ENCODE results near the gene IGDCC3.
A peak's percentile ranks its signal among the peaks of the same experiment; 100 is the strongest.

IGDCC3 gene

DNA sequence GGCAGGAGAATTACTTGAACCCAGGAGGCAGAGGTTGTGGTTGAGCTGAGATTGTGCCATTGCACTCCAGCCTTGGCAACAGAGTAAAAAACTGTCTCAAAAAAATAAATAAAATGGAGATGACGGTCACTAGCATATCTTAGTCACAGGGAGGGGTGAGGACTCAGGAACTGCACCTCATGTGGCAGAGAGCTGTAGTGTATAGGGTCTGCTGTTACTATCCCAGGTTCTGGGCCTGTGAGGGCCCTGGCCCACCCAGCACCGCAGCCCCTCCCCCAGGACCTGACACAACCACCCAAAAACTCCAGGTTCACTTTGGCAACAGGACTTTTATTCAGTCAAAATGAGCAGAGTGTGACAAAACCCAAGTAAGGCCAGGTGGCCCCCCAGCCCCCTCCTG is 51.0 kb downstream of the IGDCC3 start:
- DNase-seq (ENCODE audit: low spot score), result no peak

DNA sequence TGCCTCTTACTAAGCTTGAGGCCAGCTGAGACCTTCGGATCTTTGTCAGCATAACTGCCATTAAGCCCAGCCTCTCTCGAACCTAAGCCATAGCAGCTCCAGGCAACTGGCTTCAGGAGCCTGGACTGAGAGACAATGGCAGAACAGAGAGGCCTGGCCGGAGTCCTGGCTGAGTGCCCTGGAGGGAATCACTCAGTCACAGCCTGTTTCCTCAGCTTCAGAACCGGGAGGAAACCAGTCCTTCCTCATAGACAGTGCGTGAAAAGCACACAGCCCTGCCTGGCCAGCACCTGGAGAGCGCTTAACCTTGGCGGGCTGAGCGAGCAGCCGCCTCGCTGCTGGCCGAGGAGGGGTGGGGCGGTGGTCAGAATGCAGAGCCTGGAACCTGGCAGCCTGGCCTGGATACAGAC is 51.7 kb downstream of the IGDCC3 start:
- no peak for DNase-seq (ENCODE audit: low spot score)

DNA sequence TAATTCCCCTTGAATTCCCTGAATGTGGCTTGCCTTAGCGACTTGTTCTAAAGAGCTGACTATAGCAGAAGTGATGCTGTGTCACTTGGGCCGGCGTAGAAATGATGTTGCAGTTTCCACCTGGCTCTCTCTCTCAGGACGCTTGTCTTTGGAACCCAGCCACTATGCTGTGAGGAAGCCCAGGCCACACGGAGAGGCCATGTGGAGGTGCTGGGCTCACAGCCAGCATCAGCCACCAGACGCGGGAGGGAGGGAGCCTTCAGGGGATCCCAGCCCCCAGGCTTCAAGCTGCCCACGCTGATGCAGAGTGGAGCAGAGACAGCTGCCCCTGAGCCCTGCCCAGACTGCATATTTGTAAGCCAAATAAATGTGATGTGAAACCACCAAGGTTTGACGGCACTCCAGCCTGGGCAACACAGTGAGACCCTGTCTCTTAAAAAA is 54.7 kb downstream of the IGDCC3 start:
- DNase-seq (ENCODE audit: low spot score), result no peak

DNA sequence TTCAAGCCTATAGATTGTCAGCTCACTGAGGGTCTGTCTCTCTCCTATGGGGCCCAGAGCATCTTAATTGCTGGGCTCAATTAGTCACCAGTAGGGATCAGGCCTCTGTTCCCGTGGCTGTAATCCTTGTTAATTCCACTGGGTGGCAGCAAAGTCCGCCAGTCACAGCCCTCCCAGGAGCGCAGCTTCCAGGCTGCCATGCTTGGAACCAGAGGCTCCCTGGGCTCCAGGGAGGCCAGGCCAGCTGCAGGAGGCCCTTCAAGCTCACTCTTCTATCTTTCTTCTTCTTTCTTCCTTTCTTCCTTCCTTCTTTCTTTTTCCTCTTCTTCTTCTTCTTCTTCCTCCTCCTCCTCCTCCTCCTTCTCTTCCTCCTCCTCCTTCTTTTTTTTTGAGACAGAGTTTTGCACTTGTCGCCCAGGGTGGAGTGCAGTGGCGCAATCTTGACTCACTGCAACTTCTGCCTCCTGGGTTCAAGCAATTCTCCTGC is 58.9 kb downstream of the IGDCC3 start:
- peak; percentile 83 for DNase-seq (ENCODE audit: low spot score)

DNA sequence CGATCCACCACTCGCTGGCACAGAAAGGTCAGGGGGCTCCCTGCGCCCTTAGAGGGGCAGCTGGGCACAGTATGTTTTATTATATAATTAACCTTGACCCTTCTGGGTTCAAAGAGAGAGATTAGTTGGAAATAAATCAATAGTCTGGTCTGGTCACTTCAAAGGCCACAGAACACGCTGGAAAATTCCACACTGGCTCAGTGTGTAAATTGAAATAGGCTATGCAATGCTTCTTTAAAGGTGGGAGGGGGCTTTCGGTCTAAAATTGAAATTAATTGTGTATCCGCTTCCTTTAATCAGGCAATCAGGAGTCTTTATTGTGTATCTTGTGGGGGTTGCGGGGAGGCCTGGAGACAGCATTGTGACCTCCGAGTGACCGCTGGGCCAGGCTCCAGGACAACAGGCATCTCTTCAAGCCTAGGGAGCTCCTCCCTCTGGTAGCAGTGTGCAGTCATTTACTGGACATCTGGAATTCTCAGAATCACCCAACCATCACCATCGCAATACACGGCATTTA is 65.3 kb downstream of the IGDCC3 start:
- DNase-seq (ENCODE audit: low spot score), result no peak

DNA sequence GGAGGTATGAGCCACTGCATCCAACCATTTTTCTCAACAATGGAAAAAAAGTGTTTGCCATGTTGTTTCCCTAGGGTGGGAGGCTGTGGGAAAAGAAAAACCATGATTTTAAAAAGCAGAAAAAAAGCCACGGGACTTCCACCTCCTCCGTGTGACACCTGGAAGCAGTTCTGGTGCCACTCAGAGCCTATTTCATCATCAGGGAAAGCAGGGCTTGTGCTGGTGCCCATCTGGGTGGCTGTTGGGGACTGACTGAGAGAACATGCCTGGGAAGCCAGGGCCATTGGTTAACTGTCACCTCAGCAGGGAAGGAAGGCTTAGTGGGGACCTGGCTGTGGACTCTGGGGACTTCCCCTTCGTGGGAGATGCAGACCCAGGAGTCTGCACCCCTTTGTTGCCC is 66.0 kb downstream of the IGDCC3 start:
- no peak for DNase-seq (ENCODE audit: low spot score)

DNA sequence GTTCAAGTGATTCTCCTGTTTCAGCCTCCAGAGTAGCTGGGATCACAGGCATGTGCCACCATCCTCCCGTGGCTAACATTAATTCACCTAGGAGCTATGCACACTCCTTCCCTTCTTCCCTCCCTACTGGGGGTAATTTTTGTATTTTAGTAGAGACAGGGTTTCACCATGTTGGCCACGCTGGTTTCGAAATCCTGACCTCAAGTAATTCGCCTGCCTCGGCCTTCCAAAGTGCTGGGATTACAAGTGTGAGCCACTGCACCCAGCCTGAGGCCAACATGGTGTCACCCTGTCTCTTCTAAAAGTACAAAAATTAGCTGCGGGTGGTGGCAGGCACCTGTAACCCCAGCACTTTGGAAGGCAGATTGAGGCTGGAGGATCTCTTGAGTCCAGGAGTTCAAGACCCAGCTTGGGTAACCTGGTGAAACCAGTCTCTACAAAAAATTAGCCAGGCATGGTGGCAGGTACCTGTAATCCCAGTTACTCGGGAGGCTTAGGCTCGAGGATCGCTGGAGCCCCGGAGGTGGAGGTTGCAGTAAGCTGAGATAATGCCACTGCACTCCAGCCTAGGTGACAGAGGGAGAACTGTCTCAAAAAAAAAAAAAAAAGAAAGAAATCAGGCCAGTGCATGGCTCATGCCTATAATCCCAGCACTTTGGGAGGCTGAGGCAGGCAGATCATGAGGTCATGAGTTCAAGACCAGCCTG is 67.2 kb downstream of the IGDCC3 start:
- DNase-seq (ENCODE audit: low spot score), result no peak

DNA sequence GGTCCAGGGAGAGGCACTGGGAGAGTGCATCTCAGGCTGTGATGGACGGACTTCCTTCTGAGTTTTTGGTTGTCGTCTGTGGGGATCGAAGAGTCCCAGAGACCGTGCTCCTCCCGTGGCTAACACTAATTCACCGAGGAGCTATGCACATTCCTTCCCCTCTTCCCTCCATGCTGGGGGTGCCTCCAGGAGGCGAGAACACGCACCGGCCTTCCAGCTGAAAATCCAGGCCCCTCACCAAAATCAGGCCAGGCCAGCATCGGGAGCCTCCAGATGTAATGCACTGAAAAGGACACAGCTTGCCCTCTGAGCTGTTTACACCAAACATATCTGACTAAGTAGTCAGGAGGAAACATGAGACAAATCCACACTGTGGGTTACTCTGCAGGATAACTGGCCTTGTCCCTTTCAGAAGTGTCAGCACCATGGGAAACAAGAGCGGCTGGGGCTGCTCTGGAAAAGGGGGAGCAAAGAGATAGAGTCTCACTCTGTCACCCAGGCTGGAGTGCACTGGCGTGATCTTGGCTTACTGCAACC is 67.9 kb downstream of the IGDCC3 start:
- DNase-seq (ENCODE audit: low spot score), result no peak

DNA sequence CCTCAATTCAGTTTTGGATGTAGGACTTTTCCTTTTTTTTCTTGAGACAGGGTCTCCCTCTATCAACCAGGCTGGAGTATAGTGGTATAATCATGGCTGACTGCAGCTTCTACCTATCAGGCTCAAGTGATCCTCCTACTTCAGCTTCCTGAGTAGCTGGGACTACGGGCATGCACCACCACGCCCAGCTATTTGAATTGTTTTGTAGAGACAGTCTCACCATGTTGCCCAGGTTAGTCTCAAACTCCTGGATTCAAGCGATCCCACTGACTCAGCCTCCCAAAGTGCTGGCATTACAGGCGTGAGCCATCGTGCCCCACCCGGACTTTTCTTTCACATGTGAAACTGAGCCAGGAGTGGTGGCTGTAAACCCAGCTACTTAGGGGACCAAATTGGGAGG is 69.8 kb downstream of the IGDCC3 start:
- DNase-seq (ENCODE audit: low spot score), result no peak

DNA sequence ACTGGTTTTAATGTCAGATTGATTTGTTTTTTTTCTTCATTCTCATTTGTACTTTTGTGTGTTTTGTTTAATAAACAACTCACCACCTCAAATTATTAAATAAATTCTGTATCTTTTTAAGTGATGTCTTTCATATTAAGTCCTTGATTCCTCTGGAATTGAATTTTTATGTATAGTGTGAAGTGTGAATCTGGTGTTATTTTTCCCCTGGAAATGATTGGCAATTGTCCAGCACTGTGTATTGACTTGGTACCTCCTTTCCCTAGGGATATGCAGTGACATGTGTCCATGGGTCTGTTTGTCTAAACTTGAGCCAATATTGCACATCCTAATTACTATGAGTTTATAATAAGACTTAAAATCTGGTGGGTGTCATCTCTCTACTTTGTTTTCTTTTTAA is 71.3 kb downstream of the IGDCC3 start:
- DNase-seq (ENCODE audit: low spot score), result no peak

DNA sequence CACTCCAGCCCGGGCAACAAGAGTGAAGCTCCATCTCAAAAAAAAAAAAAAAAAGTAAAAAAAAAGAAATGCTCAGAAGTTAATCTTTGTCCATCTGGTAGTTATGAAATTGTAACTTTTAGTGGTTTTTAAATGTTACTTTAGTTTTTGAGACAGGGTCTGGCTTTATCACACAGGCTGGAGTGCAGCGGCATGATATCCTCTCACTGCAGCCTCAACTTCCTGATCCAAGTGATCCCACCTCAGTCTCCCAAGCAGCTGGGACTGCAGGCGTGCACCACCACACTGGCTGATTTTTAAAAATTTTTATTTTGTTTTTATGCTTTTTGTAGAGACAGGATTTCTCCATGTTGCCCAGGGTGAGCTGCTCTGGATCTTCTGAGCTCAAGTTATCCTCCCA is 72.0 kb downstream of the IGDCC3 start:
- DNase-seq (ENCODE audit: low spot score), result no peak

DNA sequence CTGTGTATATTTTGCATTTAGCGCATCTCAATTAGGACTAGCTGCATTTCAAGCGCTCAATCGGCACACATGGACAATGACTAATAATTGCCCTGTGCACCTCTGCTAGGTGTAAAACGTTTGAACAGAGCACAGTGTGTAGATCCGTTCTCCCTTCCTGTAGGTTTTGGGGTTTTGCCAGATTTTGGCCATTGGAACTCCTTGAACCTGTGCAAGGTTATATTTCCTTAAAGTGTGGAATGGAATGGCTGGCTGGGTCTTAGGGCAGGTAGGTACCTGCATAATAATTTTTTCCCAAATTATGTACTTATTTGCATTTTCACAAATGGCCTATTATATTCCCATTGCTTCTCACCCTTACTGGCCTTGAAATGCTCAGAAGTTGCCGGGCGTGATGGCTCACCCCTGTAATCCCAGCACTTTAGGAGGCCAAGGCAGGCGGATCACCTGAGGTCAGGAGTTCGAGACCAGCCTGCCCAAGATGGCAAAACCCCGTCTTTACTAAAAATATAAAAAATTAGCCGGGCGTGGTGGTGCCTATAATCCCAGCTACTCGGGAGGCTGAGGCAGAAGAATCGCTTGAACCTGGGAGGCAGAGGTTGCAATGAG is 72.5 kb downstream of the IGDCC3 start:
- DNase-seq (ENCODE audit: low spot score), result no peak

DNA sequence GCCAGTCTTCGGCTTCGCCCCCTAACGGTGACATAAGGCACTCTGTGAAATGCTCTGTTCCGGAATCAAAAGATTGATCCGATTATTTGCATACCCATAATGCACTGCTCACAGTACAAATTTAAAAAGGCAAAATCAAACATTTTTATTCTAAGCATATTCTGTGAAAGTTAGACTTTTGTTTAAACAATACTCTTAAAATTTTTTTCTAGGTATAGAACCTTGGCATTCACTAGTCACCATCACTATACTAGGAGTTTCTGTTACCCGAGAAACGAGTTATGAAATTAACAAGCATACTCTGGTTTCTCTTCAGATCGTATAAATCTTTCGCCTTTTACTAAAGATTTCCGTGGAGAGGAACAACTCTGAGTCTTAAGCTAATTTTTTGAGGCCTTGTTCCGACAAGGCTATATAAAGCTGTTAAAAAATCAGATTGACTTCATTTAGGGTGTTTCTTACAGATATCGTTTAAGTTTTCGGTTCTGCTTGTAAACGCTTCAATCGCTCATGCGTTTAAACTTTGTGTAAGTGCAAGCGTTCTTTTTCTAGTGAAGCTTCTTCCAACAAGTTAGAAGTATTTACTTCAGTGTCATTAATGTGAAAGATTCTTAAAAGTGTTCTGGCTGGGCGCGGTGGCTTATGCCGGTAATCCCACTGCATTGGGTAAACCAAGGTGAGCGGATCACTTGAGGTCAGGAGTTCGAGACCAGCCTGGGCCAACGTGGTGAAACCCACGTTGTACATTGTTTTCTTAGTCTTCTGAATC is 73.2 kb downstream of the IGDCC3 start, which contains the start of gene RNU5B-1:
Gene RNU5B-1 (plus strand): TSS at position 297 of the 769 bp plus-strand sequence.
- peak; percentile 93 for DNase-seq (ENCODE audit: low spot score)

DNA sequence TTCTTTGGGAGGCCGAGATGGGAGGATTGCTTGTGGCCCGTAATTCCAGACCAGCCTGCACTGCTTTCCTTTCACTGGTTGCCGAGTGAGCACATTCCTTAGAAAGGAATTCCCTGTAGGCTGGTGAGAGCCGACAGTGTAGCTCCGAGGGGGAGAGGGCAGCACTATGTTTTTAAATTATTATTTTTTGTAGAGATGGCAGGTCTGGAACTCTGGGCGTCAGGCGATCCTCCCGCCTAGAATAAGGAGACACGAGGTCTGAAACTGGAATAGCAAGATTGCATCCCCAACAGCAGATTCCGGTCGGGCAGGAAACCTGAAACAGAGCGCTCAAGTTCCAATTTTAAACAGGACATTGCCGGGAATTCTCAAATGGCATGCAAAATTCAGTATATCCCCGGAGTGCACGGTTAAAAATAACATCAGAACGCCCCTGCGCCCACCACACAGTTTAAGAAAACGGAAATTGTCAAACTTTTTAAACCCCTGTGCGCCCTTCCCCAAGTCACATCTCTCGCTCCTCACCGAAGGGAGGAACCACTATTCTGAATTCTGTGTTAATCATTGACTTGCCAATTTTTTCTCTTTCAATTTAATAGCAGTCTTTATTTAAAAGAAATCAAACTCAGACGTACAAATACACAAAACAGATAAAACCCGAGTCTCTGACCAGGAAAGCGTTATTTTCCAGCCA is 74.0 kb downstream of the IGDCC3 start:
- no peak for DNase-seq (ENCODE audit: low spot score)

DNA sequence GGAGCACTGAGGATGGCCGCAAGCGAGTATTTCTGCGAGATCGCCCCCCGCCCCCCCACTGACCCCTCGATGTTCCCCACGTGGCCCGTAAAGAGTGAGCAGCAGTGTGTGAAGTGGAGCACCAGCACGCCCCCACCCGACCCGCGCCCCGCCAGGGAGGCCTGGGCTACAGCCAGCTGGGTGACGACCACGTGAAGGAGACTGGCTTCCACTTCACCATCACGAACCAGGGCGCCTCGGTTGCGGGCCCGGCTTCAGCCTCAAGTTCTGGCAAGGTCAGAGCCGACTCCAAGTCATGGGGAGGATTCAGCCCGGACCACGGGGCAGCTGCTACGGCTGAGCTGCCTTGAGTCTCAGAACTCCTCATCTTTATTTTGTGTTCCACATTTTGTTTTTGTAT is 75.7 kb downstream of the IGDCC3 start:
- no peak for DNase-seq (ENCODE audit: low spot score)

DNA sequence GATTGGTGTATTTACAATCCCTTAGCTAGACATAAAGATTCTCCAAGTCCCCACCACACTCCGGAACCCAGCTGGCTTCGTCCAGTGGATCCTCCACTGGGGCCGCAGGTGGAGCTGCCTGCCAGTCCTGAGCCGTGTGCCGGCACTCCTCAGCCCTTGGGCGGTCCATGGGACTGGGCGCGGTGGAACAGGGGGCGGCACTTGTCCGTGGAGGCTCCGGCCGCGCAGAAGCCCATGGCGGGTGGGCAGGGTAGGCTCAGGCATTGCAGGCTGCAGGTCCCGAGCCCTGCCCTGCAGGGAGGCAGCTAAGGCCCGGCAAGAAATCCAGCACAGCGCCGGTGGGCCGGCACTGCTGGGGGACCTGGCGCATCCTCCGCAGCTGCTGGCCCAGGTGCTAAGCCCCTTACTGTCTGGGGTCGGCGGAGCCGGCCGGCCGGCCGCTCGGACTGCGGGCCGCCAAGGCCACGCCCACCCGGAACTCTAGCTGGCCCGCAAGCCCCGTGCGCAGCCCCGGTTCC is 76.8 kb downstream of the IGDCC3 start:
- no peak for DNase-seq (ENCODE audit: low spot score)

DNA sequence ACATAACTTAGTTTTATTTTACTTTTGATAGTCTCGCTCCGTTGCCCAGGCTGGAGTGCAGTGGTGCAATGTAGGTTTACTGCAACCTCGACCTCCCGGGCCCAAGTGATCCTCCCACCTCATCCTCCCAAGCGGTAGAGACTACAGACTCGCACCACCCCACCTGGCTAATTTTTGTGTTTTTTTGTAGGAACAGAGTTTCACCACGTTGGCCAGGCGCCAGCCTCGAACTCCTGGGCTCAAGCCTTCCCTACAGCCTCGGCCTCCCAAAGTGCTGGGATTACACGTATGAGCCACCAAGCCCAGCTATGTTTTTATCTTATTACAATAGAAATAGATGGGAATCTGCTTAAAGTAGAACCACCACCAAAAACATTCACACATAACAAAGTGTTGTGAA is 79.1 kb downstream of the IGDCC3 start:
- no peak for DNase-seq (ENCODE audit: low spot score)

DNA sequence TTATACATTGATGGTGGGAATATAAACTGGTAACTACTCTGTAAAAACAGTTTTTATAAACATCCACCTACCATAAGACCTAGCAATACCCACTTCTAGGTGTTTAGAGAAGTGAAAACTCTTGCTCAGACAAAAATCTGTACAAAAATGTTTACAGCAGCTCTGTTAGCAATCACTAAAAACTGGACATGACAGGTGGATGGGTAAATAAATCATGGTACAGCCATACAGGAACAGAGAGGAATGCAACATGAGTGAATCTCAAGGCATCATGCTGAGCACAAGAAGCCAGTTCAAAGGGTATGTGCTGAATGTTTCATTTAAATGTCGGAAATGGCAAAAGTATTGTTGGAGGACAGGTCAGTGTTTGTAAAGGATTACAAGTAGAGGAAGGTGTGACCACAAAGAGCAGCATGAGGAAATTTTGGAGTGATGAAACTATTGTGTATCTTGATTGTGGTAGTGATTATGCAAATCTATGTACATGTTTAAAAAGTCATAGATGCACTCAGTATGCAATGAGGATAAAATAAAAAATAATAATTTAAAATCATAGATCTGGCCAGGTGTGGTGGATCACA is 84.8 kb downstream of the IGDCC3 start:
- no peak for DNase-seq (ENCODE audit: low spot score)

DNA sequence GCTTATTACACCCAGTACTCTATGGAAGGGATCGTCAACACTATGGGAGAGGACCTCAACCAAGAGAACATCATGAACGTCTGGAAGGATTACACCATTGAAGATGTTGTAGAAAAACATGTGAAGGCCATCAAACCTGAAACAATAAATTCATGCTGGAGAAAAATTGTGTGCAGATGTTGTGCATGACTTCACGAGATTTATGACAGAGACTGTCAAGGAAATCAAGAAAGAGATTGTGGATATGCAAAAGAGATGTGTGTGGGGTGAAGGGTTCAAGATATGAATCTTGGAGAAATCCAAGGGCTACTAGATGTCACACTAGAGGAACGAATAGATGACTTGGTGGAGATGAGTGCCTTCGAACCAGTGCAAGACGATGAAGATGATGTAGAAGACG is 87.6 kb downstream of the IGDCC3 start:
- DNase-seq (ENCODE audit: low spot score), result no peak

DNA sequence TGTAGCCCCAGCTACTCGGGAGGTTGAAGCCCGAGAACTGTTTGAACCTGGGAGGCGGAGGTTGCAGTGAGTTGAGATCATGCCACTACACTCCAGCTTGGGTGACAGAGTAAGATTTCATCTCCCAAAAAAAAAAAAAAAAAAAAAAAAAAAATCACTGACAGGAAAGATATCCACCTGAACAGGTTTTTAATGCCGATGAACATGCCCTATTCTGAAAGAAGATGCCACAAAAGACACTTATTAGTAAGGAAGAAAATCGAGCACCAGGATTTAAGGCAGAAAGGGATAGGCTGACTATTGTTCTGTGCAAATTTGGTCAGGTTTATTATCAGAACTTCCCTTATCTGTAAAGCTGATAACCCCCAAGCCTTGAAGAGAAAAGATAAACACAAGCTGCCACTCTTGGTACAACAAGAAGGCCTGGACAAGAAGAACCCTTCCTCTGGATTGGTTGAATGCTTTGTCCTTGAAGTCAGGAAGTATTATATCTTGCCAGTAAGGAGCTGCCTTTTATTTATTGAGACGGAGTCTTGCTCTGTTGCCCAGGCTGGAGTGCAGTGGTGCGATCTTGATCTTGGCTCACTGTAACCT is 88.4 kb downstream of the IGDCC3 start:
- no peak for DNase-seq (ENCODE audit: low spot score)

DNA sequence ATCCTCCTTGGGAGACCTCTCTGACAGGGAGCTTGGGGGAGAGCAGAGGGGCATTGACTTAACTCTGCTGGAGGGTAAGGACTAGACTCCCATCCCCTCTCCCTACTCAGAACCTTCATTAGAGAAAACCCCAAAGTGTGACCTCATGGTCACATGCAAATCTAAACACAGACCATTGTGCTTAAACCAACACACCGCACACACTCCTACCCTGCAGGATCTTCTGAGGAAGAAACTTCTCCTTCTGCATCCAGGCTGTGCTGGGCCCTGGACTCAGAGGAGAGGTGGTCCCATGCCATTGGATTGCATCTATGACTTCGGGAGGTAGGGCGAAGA is 90.3 kb downstream of the IGDCC3 start:
- no peak for DNase-seq (ENCODE audit: low spot score)

All from activated CD4-positive, alpha-beta T cell treated with anti-CD3 and anti-CD28 coated beads, Interleukin-2, Interleukin-4, amounts not matched to agents 100 ng/mL and 50 ng/mL, durations not matched to agents 16 hours and 8 hours (primary cell).